PFSK-1 (cell line): Measurements from ENCODE around the gene H2BW1.

Experiments used
- POLR2AphosphoS5 ChIP-seq: IDR thresholded peaks from 2 replicates; pipeline ENCODE4 v1.6.1; 2012; ENCODE audit warnings: low read depth, mild to moderate bottlenecking, control low read depth, low read length, moderate library complexity
- SIN3A ChIP-seq: IDR thresholded peaks from 2 replicates; pipeline ENCODE4 v1.6.1; 2012; ENCODE audit warnings: mild to moderate bottlenecking, low read length, moderate library complexity, borderline replicate concordance; ENCODE audit not compliant: insufficient read depth
- TAF1 ChIP-seq: IDR thresholded peaks from 2 replicates; pipeline ENCODE4 v1.6.1; 2012; ENCODE audit warnings: low read length, control low read depth, borderline replicate concordance; ENCODE audit not compliant: insufficient read depth
- TF ChIP-seq, protein P1 (sequence below), 2 experiments: IDR thresholded peaks; 2 replicates each; pipeline versions ENCODE4 v1.6.1 to v1.8.0; 2011 to 2012; ENCODE audit warnings: low read depth in 2 of 2, low read length in 2 of 2, control low read depth in 1 of 2, inconsistent platforms in 1 of 2, mild to moderate bottlenecking in 1 of 2, moderate library complexity in 1 of 2; ENCODE audit not compliant: insufficient read depth in 1 of 2

GRCh38 chrX:104045642-104046041 lies 32.1 kb upstream of the H2BW1 start:
- TF ChIP-seq POLR2AphosphoS5 (no peak), SIN3A (no peak), TAF1 (no peak)
- TF ChIP-seq, protein P1, sequence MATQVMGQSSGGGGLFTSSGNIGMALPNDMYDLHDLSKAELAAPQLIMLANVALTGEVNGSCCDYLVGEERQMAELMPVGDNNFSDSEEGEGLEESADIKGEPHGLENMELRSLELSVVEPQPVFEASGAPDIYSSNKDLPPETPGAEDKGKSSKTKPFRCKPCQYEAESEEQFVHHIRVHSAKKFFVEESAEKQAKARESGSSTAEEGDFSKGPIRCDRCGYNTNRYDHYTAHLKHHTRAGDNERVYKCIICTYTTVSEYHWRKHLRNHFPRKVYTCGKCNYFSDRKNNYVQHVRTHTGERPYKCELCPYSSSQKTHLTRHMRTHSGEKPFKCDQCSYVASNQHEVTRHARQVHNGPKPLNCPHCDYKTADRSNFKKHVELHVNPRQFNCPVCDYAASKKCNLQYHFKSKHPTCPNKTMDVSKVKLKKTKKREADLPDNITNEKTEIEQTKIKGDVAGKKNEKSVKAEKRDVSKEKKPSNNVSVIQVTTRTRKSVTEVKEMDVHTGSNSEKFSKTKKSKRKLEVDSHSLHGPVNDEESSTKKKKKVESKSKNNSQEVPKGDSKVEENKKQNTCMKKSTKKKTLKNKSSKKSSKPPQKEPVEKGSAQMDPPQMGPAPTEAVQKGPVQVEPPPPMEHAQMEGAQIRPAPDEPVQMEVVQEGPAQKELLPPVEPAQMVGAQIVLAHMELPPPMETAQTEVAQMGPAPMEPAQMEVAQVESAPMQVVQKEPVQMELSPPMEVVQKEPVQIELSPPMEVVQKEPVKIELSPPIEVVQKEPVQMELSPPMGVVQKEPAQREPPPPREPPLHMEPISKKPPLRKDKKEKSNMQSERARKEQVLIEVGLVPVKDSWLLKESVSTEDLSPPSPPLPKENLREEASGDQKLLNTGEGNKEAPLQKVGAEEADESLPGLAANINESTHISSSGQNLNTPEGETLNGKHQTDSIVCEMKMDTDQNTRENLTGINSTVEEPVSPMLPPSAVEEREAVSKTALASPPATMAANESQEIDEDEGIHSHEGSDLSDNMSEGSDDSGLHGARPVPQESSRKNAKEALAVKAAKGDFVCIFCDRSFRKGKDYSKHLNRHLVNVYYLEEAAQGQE (IDR thresholded peaks at IDR 0.05; ENCODE audit: insufficient read depth in 1 of 2, low read depth in 2 of 2, low read length in 2 of 2): no peak
